CD14-positive monocyte (primary cell): Measurements from ENCODE around the gene MRPS33. TPM values are rescaled to one million over a fixed set of nuclear protein-coding genes. Genes with fewer than 3 reads are reported as not detected.

Experiments used
- DNase-seq, 3 donors: peaks; one replicate each; pipeline ENCODE4 v3.0.0-alpha.2; 2011 to 2022
- H2AFZ ChIP-seq: 2 replicates; pipeline ENCODE4 v1.6.0; 2012; ENCODE audit warnings: mild to moderate bottlenecking, low read depth, low read length, inconsistent platforms; ENCODE audit not compliant: insufficient read depth, poor library complexity, severe bottlenecking
- H3K27ac ChIP-seq, 2 donors: 1 replicate in 1 of 2; 2 replicates in 1 of 2; pipeline ENCODE4 v1.5.1; 2012 to 2013; ENCODE audit warnings: low read length in 2 of 2, control low read depth in 1 of 2, inconsistent platforms in 1 of 2, low read depth in 1 of 2, mild to moderate bottlenecking in 1 of 2
- H3K27me3 ChIP-seq, 2 donors: one replicate each; pipeline versions ENCODE4 v1.6.0 to v1.6.1; 2011 to 2013; ENCODE audit warnings: low read length in 2 of 2; ENCODE audit not compliant: control insufficient read depth in 2 of 2, insufficient read depth in 2 of 2
- H3K36me3 ChIP-seq, 2 donors: replicated peaks in 1 of 2; 1 replicate in 1 of 2; 2 replicates in 1 of 2; pipeline versions ENCODE4 v1.5.1 to v1.6.1; 2012 to 2013; ENCODE audit warnings: low read length in 2 of 2, control low read depth in 1 of 2, inconsistent platforms in 1 of 2, mild to moderate bottlenecking in 1 of 2; ENCODE audit not compliant: insufficient read depth in 2 of 2, control insufficient read depth in 1 of 2
- H3K4me1 ChIP-seq, 2 donors: 1 replicate in 1 of 2; 2 replicates in 1 of 2; pipeline versions ENCODE4 v1.5.1 to v1.6.1; 2012 to 2013; ENCODE audit warnings: low read length in 2 of 2, control low read depth in 1 of 2, inconsistent platforms in 1 of 2, mild to moderate bottlenecking in 1 of 2, moderate library complexity in 1 of 2; ENCODE audit not compliant: insufficient read depth in 2 of 2, control insufficient read depth in 1 of 2
- H3K4me2 ChIP-seq: replicated peaks from 2 replicates; pipeline ENCODE3; 2012; ENCODE audit warnings: low read length, moderate library complexity, mild to moderate bottlenecking; ENCODE audit not compliant: poor library complexity, severe bottlenecking; ENCODE audit errors: extremely low read depth
- H3K4me3 ChIP-seq, 3 experiments: fragments of 200-600 bp in 1 of 3; sonication (generic) in 1 of 3; replicated peaks in 1 of 3; 1 replicate in 2 of 3; 2 replicates in 1 of 3; pipeline ENCODE4 v1.5.1; 2011 to 2013; ENCODE audit warnings: low read length in 3 of 3, mild to moderate bottlenecking in 3 of 3, control low read depth in 2 of 3, low read depth in 2 of 3, inconsistent platforms in 1 of 3, moderate library complexity in 1 of 3
- H3K79me2 ChIP-seq: 2 replicates; pipeline ENCODE4 v1.6.0; 2012; ENCODE audit warnings: mild to moderate bottlenecking, control low read depth, inconsistent platforms, low read length, moderate library complexity; ENCODE audit not compliant: insufficient read depth
- H3K9ac ChIP-seq: 2 replicates; pipeline ENCODE4 v1.6.0; 2017; ENCODE audit warnings: low read length, mild to moderate bottlenecking; ENCODE audit not compliant: insufficient read depth, poor library complexity, severe bottlenecking
- H3K9me3 ChIP-seq, 2 donors: replicated peaks in 1 of 2; 1 replicate in 1 of 2; 2 replicates in 1 of 2; pipeline versions ENCODE4 v1.5.1 to v1.6.1; 2012 to 2013; ENCODE audit warnings: low read length in 2 of 2, control low read depth in 1 of 2; ENCODE audit not compliant: control insufficient read depth in 1 of 2, insufficient read depth in 1 of 2
- H4K20me1 ChIP-seq: 2 replicates; pipeline ENCODE4 v1.6.0; 2012; ENCODE audit warnings: mild to moderate bottlenecking, low read length, control low read depth, moderate library complexity; ENCODE audit not compliant: insufficient read depth
- H3K27ac Mint-ChIP-seq, 7 donors: one replicate each; pipeline ENCODE4 v1.8.0; 2020; ENCODE audit warnings: mild to moderate bottlenecking in 7 of 7, mixed read lengths in 7 of 7, moderate library complexity in 6 of 7, inconsistent platforms in 2 of 7
- H3K27me3 Mint-ChIP-seq, 3 donors: one replicate each; pipeline ENCODE4 v1.8.0; 2021 to 2022; ENCODE audit warnings: low read depth in 3 of 3, mild to moderate bottlenecking in 3 of 3, mixed read lengths in 3 of 3, moderate library complexity in 3 of 3, inconsistent platforms in 1 of 3
- H3K36me3 Mint-ChIP-seq, 2 donors: one replicate each; pipeline ENCODE4 v1.8.0; 2020; ENCODE audit warnings: mixed read lengths in 2 of 2, inconsistent platforms in 1 of 2, mild to moderate bottlenecking in 1 of 2
- H3K4me1 Mint-ChIP-seq: one replicate; pipeline ENCODE4 v1.8.0; 2020; ENCODE audit warnings: mild to moderate bottlenecking, mixed read lengths
- H3K4me3 Mint-ChIP-seq, 2 donors: one replicate each; pipeline ENCODE4 v1.8.0; 2020; ENCODE audit warnings: mild to moderate bottlenecking in 2 of 2, mixed read lengths in 2 of 2, moderate library complexity in 1 of 2
- H3K9me3 Mint-ChIP-seq, 7 donors: one replicate each; pipeline ENCODE4 v1.8.0; 2020 to 2022; ENCODE audit warnings: mixed read lengths in 7 of 7, mild to moderate bottlenecking in 6 of 7, moderate library complexity in 6 of 7, inconsistent platforms in 2 of 7
- CTCF ChIP-seq: fragments of 200-600 bp; IDR thresholded peaks from one replicate; pipeline ENCODE4 v1.8.0; 2022; ENCODE audit warnings: antibody characterized with exemption, mild to moderate bottlenecking
- WGBS: methylation state at CpG from one replicate; pipeline ENCODE4 v1.1.5; 2013; ENCODE audit warnings: missing lambda C conversion rate; ENCODE audit not compliant: insufficient coverage; 5-methylcytosine and 5-hydroxymethylcytosine counted together
- intact Hi-C, 2 donors: fragments of 100-400 bp; cut with micrococcal nuclease; formaldehyde crosslinking; loops; one replicate each; pipeline versions ENCODE4 v1.15.0 to v1.15.1; 2023
- polyA minus RNA-seq: library from RNA; depleted of rRNA, polyadenylated mRNA; stranded (reverse); fragments of >200 nt; gene quantifications from 2 replicates; pipeline ENCODE4 v1.2.3, GENCODE V29; 2012
- polyA plus RNA-seq, 3 donors: library from polyadenylated mRNA; depleted of rRNA in 1 of 3; unstranded in 2 of 3; stranded (reverse) in 1 of 3; fragments of 300-500 nt in 2 of 3; fragments of >200 nt in 1 of 3; fragmentation: Illumina TruSeq in 2 of 3; gene quantifications; 1 replicate in 2 of 3; 2 replicates in 1 of 3; pipeline ENCODE4 v1.2.3, GENCODE V29; 2012 to 2021
- total RNA-seq, 12 experiments: library from RNA in 1 of 12; stranded (reverse) in 1 of 12; fragments of 120-200 nt in 1 of 12; gene quantifications; one replicate each; pipeline ENCODE4 v1.2.4 and lab custom pipeline; 2013 to 2026; ENCODE audit warnings: mixed read lengths in 6 of 12, inconsistent platforms in 1 of 12

The MRPS33 gene
- total RNA-seq (2013), result 41.3 TPM
- polyA plus RNA-seq (10 to 100 TPM in 2 of 3 donors, 1 to 10 TPM in 1; 8.9 to 52.7 (median 45.0) TPM), polyA minus RNA-seq (5.1 and 5.8 TPM in 2 replicates), total RNA-seq (lab: John Stamatoyannopoulos, UW) (1.5 to 10.2 (median 6.4) reads per million in 11 experiments)

DNA sequence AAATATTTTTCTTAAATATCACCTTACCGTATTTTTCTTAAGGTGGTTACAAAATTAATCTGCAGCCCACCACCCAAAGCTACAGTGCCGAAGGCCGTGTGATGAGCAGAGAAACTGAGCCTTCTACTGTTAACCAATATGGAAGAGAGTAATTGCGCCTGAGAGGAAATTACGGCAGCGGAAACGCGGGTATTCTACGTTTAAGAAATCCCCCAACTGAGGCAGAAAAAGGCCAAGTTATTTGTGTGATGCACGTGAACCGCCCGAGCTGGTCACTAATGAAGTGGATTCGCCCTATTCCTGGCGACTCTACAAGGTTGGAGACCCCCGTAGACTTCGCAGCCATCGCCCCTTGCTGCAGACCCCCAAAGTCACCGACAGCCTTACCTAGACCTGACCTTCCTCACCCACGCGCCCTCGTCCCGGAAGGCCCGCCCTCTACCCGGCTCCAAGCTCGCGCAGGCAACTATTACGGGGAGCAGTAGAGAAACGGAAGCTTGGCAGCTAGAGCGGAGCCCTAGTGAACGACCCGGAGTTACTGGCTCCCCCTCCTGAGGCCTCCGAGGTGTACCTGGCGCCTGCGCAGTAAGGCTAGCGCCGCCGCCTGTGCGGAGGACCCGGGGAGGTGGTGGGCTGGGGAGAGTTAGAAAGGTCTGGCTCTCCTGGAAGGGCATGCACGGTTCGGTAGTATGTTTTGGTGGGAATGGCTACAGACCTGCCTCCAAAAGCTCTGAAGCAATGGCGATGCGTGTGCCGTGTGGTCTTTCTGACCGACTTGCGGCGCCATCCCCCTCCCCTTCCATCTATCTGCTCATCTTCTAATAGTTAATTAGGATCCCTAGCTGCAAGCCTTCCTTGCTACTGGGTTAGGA, at the start of gene MRPS33:
MRPS33 (minus strand) TSS at position 429 of the 872 bp plus-strand sequence. CDS start 4,319 bp downstream, outside the sequence.
- peaks cover 21% of the 10 kb centered on the region for H3K4me1 Mint-ChIP-seq
- Histone ChIP-seq H3K4me2 (peak within 1 kb of the TSS; percentile 81), H3K9ac (peak within 1 kb of the TSS; percentile 62), H3K9me3 (peaks cover 3 to 7% of the 10 kb centered on the region in 2 donors), H3K27ac (peak within 1 kb of the TSS; percentile 71 to 92), H4K20me1 (no peaks in the 10 kb centered on the region), H3K27me3 (peaks cover 12 to 13% of the 10 kb centered on the region in 2 donors), H3K36me3 (peaks cover 6 to 8% of the 10 kb centered on the region in 2 donors), H2AFZ (peak within 1 kb of the TSS; percentile 96), H3K79me2 (peaks cover 8% of the 10 kb centered on the region), H3K4me1 (peaks cover 12 to 18% of the 10 kb centered on the region in 2 donors), H3K4me3 (peak within 1 kb of the TSS; percentile 55 to 83 (median 78))
- peak; percentile 89 to 93 (median 91) for DNase-seq
- H3K27me3 Mint-ChIP-seq, result peaks cover 14 to 22% (median 16%) of the 10 kb centered on the region in 3 donors
- whole genome bisulfite sequencing, result 0% methylated on average over 26 of the region's 47 CpGs
- peak within 1 kb of the TSS; percentile 93 to 99 (median 96) for H3K27ac Mint-ChIP-seq
- peak; percentile 43 for TF ChIP-seq CTCF
- intact Hi-C loops, result loop anchor here (5.0 to 10.0 kb wide), 5 partner anchors 87 to 540 kb away; partner anchors contain the start of genes BRAF (in 1 of the 2) and MKRN1 (in 1 of the 2)
- H3K9me3 Mint-ChIP-seq, result peaks cover 0 to 8% (median 6%) of the 10 kb centered on the region in 7 donors
- peaks cover 5 to 6% of the 10 kb centered on the region in 2 donors for H3K36me3 Mint-ChIP-seq
- H3K4me3 Mint-ChIP-seq, result peak within 1 kb of the TSS; percentile 92 to 98

- Histone ChIP-seq H3K4me2 (no peak overlapping the region), H3K9me3 (peaks cover 0 to 6% of the 10 kb centered on the region in 2 donors), H4K20me1 (no peaks in the 10 kb centered on the region), H3K4me1 (no peaks in the 10 kb centered on the region), H3K4me3 (no peak overlapping the region), H3K27ac (no peak overlapping the region), H3K79me2 (no peaks in the 10 kb centered on the region), H2AFZ (no peak overlapping the region), H3K36me3 (no peaks in the 10 kb centered on the region), H3K27me3 (peaks cover 0 to 2% of the 10 kb centered on the region in 2 donors), H3K9ac (no peak overlapping the region)
- Mint-ChIP-seq H3K4me3 (no peak overlapping the region), H3K9me3 (peaks cover 0 to 14% (median 2%) of the 10 kb centered on the region in 7 donors), H3K4me1 (no peaks in the 10 kb centered on the region), H3K27me3 (peaks cover 5 to 14% (median 12%) of the 10 kb centered on the region in 3 donors), H3K36me3 (no peaks in the 10 kb centered on the region), H3K27ac (peak overlapping the region in 1 of 7 donors; percentile 40)
- no peak for TF ChIP-seq CTCF
- WGBS, result no CpG with 5 or more reads among the region's 3 CpGs
- DNase-seq, result no peak
- intact Hi-C loops, result no loop called here
Observed at GRCh38 chr7:141057788-141058187, 43.0 kb upstream of the MRPS33 start.
